ENCODE results near the gene MEX3A. TPM values are rescaled to one million over a fixed set of nuclear protein-coding genes. Genes with fewer than 3 reads are reported as not detected.
A peak's percentile ranks its signal among the peaks of the same experiment; 100 is the strongest.

MEX3A gene
- total and polyA plus RNA-seq, 10 donors = 0.11 to 0.76 (median 0.30) TPM

DNA sequence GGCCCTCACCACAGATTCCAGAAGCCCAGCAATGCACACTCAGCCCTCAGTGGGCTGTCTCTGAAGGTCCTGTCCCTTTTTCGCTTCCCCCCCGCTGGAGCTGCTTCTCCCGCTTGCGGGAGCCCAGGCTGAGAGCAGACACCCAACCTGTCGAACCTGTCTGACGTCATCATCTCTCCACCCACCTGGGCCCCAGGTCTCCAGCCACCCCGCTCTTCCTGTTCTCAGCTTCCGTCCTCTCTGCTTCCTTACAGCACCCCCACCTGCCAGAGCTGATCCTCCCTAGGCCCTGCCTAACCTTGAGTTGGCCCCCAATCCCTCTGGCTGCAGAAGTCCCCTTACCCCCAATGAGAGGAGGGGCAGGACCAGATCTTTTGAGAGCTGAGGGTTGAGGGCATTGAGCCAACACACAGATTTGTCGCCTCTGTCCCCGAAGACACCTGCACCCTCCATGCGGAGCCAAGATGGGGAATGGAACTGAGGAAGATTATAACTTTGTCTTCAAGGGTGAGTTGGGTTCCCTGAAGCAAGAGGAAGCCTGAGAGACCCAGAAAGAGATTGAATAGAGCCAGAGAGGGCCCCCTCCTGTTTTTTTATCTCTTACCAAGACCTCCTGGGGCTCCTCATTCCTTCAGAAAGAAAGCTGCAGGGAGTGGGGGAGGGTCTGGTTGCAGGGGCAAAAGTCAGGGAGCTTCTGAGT lies 21.2 kb downstream of the MEX3A start, which contains the start of gene RAB25:
TSS of gene RAB25 (plus strand) at position 224 of the 700 bp plus-strand sequence. CDS start at position 465, 241 bp downstream.
- intact Hi-C loops (cut with DNase I; ENCODE audit: low total_unique reads) = no loop called here
- peaks cover 0 to 31% (median 7%) of the 10 kb centered on the region in 6 donors for H3K36me3 ChIP-seq
- H3K27ac ChIP-seq = no peak within 1 kb of the TSS
- H3K9me3 ChIP-seq = no peaks in the 10 kb centered on the region
- WGBS, 5 donors = 63 to 75% (median 71%) methylated on average over 11 of the region's 11 CpGs
- no peak for DNase-seq
- no peak for TF ChIP-seq POLR2A (IDR thresholded peaks at IDR 0.05)
- no peaks in the 10 kb centered on the region for H3K27me3 ChIP-seq (replicated peaks in 1 of 7)
- peaks cover 2 to 22% (median 7%) of the 10 kb centered on the region in 6 donors for H3K4me1 ChIP-seq
- no peak within 1 kb of the TSS for H3K4me3 ChIP-seq

DNA sequence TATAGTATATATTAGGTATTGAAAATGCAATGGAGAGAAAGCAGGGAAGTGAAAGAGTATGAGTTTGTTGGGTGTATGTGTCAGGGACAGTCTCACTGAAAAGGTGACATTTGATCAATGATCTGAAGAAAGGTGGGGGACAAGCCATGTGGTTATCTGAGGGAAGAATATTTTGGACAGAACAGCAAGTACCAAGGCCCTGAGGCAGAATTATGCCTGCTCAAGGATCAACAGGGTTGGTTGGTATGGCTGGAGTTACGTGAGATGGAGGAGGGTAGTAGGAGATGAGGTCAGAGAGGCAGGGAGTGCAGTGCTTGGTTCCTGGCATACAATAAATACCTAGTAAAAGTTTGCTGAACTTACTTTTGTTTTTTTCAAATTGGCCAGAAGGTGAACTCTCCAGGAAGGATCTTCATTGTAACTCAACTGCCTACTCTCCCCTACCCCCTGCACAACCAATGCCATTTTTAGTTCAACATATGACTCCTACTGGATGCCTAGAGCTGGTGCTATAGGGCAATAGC lies 25.9 kb downstream of the MEX3A start:
- no peak overlapping the region for H3K4me3 ChIP-seq

DNA sequence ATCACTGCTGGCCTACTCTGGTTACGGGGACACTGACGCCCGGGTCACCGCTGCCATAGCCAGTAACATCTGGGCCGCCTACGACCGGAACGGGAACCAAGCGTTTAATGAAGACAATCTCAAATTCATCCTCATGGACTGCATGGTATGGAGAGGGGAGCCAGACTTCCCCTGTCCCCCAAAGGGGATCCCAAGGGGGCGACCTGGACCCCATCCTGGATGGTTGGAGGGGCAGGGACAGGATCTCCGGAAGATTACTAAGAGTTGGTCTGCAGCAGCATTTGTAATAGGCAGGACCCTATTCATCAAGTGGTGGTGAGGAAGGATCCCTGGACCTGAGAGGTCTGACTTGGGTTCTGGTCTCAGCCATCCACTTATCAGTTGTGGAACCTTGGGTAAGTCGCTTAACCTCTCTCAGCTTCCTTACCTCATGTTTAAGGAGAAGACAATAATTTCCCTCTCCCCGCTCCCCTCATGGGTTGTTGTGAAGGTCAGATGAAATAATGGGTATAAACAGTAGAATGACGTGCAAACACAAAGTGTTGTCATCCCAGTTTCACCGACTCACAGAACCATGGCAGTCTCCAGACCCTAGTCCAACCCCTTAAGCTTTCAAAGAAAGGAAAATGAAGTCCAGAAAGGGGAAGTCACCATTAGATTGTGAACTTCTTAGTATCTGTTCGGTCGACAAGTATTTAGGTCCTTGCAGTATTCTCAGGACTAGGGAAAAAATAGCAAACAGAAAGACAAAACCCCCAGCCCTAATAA lies 26.8 kb downstream of the MEX3A start:
- intact Hi-C loops (cut with DNase I; ENCODE audit: low total_unique reads) = no loop called here

More for the DNA sequence above, 25.9 kb downstream of the MEX3A start:
- TF ChIP-seq POLR2AphosphoS5 (IDR thresholded peaks at IDR 0.05) (no peak), POLR2A (IDR thresholded peaks at IDR 0.05) (no peak)
- TF ChIP-seq, protein P1, sequence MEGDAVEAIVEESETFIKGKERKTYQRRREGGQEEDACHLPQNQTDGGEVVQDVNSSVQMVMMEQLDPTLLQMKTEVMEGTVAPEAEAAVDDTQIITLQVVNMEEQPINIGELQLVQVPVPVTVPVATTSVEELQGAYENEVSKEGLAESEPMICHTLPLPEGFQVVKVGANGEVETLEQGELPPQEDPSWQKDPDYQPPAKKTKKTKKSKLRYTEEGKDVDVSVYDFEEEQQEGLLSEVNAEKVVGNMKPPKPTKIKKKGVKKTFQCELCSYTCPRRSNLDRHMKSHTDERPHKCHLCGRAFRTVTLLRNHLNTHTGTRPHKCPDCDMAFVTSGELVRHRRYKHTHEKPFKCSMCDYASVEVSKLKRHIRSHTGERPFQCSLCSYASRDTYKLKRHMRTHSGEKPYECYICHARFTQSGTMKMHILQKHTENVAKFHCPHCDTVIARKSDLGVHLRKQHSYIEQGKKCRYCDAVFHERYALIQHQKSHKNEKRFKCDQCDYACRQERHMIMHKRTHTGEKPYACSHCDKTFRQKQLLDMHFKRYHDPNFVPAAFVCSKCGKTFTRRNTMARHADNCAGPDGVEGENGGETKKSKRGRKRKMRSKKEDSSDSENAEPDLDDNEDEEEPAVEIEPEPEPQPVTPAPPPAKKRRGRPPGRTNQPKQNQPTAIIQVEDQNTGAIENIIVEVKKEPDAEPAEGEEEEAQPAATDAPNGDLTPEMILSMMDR (IDR thresholded peaks at IDR 0.05 in 8 of 11, conservative IDR thresholded peaks at IDR 0.05 in 3 of 11) = no peak
- Histone ChIP-seq H3K9me3 (no peaks in the 10 kb centered on the region), H3K27me3 (replicated peaks in 1 of 7) (no peaks in the 10 kb centered on the region), H3K4me1 (peaks cover 14 to 45% (median 30%) of the 10 kb centered on the region in 6 donors), H3K36me3 (peaks cover 0 to 35% (median 7%) of the 10 kb centered on the region in 6 donors), H3K27ac (peak overlapping the region in 1 of 8 donors; percentile 92)
- WGBS, 5 donors = 90 to 100% (median 94%) methylated on average over 1 of the region's 1 CpG
- intact Hi-C loops (cut with DNase I; ENCODE audit: low total_unique reads) = no loop called here
- DNase-seq = no peak

More for the DNA sequence above, 26.8 kb downstream of the MEX3A start:
- TF ChIP-seq POLR2AphosphoS5 (IDR thresholded peaks at IDR 0.05) = no peak
- TF ChIP-seq, protein P1 (IDR thresholded peaks at IDR 0.05 in 8 of 11, conservative IDR thresholded peaks at IDR 0.05 in 3 of 11) = no peak
- no peak for TF ChIP-seq POLR2A (IDR thresholded peaks at IDR 0.05)
- Histone ChIP-seq H3K9me3 (no peaks in the 10 kb centered on the region), H3K27ac (peak overlapping the region; percentile 75 to 96 (median 92)), H3K27me3 (replicated peaks in 1 of 7) (no peaks in the 10 kb centered on the region), H3K4me3 (peak overlapping the region; percentile 82 to 100 (median 94)), H3K4me1 (peaks cover 14 to 55% (median 30%) of the 10 kb centered on the region in 6 donors), H3K36me3 (peaks cover 0 to 44% (median 8%) of the 10 kb centered on the region in 6 donors)
- no peak for DNase-seq
- 14 to 48% (median 19%) methylated on average over 7 to 17 of the region's 17 CpGs for WGBS, 5 donors
